ENCODE results near the gene SLC27A4. TPM values are rescaled to one million over a fixed set of nuclear protein-coding genes. Genes with fewer than 3 reads are reported as not detected.

SLC27A4 gene
- total RNA-seq, 2 donors from 2014 or later = 7.7 to 22.3 TPM

DNA sequence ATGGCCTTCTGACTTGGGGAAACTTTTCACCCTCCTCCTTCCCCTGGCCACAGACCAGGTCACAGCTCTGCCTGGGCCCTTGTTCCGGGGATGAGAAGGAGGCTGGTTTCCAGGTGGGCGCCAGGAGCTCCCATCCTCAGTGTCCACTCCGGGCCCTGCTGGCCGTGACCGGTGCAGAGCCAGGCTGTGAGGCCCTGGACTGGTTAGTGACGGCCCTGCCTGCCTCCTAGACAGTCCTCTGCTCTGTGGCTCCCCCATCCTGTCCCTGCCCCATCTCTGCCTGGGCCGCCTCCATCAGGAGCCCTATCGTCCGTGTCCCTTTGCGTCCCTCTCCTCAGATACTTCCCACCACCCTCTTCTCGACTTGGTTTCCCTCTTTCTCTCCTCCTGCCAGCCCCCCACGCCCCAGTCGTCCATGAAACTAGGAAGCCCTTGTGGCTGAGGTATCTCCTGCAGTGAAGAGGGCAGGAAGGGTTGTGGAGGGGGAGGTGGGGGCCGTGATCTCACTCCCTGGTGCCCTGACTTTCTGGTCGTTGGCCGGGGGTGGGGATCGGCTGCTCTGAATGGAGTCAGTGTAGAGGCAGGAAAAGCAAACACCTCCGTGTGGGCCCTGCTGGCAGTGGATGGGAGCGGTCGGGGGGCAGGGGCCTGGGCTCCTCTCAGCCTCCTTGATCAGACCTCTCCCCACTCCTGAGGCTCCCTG, 64.9 kb downstream of the SLC27A4 start:
- Mint-ChIP-seq H3K4me3 (no peak overlapping the region), H3K27me3 (peaks cover 16% of the 10 kb centered on the region), H3K4me1 (no peaks in the 10 kb centered on the region), H3K36me3 (ENCODE audit: low read depth) (no peaks in the 10 kb centered on the region), H3K27ac (no peak overlapping the region), H3K9me3 (no peaks in the 10 kb centered on the region)
- ATAC-seq (replicated peaks) = no peak

DNA sequence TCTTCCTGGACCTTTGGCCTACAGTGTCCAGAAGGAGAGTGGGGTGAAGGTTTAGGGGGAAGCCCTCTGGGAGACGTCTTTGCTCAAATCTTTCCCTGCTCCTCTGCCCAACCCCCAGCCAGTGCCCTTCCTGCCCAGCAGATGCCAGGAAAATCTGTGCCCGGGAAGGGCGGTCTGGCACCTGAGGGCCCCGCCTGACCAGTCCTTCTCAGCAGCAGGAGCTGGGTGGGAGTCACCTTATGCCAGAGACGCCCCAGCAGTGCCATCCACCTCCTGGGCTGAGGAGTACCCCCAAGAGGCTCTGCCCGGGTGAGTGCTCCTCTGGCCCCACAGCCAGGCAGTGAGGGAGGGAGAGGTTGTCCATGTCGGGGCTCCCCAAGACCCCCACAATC, 65.4 kb downstream of the SLC27A4 start:
- ATAC-seq (replicated peaks) = no peak
- H3K4me1 Mint-ChIP-seq = no peaks in the 10 kb centered on the region
- peaks cover 16% of the 10 kb centered on the region for H3K27me3 Mint-ChIP-seq
- H3K9me3 Mint-ChIP-seq = no peaks in the 10 kb centered on the region
- H3K36me3 Mint-ChIP-seq (ENCODE audit: low read depth) = no peaks in the 10 kb centered on the region
- H3K4me3 Mint-ChIP-seq = no peak overlapping the region
- no peak overlapping the region for H3K27ac Mint-ChIP-seq

DNA sequence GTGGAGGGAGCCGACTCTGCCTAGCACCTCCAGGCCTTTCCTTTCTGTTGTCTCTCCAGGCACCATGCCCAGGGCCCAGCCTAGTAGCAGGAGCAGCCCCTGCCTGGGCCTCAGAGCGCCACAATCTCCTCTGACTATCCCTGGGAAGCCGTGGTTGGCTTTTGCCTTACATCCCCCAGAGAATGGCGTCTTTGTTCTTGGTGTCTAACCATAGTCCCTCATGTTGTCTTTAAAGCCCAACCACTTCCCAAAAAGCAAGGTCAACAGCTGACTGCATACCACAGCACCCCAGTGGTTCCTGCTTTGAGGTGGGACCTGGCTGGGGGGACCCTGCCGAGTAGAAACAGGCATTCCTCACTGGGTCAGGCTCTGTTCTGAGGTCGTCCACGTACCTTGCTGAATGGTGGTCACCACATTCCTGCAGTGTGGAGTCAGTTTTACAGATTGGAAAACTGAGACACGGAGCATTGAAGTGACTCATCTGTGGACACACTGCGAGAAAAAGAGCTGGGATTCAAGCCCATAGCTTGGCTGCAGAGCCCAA, 66.6 kb downstream of the SLC27A4 start:
- no peak for ATAC-seq (replicated peaks)
- H3K36me3 Mint-ChIP-seq (ENCODE audit: low read depth) = no peaks in the 10 kb centered on the region
- H3K9me3 Mint-ChIP-seq = no peaks in the 10 kb centered on the region
- no peaks in the 10 kb centered on the region for H3K4me1 Mint-ChIP-seq
- H3K4me3 Mint-ChIP-seq = no peak overlapping the region
- H3K27me3 Mint-ChIP-seq = peaks cover 22% of the 10 kb centered on the region
- H3K27ac Mint-ChIP-seq = peak overlapping the region; percentile 43

DNA sequence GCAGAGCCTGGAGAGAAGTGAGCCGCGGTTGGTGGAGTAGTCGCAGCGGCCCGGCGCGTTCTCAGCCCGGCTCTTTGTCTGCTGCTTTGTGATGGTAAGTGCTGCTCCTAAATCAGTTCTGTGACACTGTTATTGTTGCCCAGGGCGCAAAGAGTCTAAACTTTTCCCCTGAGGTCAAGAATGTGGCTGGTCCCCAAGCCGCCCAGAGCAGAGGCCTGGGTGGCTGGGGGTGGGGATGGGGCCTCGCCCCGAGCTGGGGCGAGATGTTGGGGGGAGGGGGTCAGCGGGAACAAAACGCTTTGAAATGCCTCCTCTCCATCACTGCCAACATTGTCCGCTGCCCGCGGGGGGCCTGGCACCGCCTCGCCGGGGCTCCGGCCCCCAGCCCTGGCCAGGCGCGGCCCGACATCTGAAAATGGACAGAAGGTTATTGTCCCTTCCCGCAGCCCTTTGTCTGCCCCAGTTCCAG, 68.7 kb downstream of the SLC27A4 start:
- Mint-ChIP-seq H3K4me1 (no peaks in the 10 kb centered on the region), H3K9me3 (no peaks in the 10 kb centered on the region), H3K36me3 (ENCODE audit: low read depth) (no peaks in the 10 kb centered on the region), H3K27ac (no peak overlapping the region), H3K27me3 (peaks cover 22% of the 10 kb centered on the region), H3K4me3 (no peak overlapping the region)
- no peak for ATAC-seq (replicated peaks)

- no peaks in the 10 kb centered on the region for H3K4me1 Mint-ChIP-seq
- no peak overlapping the region for H3K27ac Mint-ChIP-seq
- no peak for ATAC-seq (replicated peaks)
- no peak overlapping the region for H3K4me3 Mint-ChIP-seq
- H3K36me3 Mint-ChIP-seq (ENCODE audit: low read depth) = no peaks in the 10 kb centered on the region
- peaks cover 25% of the 10 kb centered on the region for H3K27me3 Mint-ChIP-seq
- H3K9me3 Mint-ChIP-seq = no peaks in the 10 kb centered on the region
Observed at GRCh38 chr9:128409450-128409849, 69.1 kb downstream of the SLC27A4 start.

- Mint-ChIP-seq H3K4me1 (no peaks in the 10 kb centered on the region), H3K4me3 (no peak overlapping the region), H3K27me3 (peaks cover 29% of the 10 kb centered on the region), H3K36me3 (ENCODE audit: low read depth) (no peaks in the 10 kb centered on the region), H3K9me3 (no peaks in the 10 kb centered on the region), H3K27ac (no peak overlapping the region)
- no peak for ATAC-seq (replicated peaks)
Observed at GRCh38 chr9:128409978-128410377, 69.7 kb downstream of the SLC27A4 start.

Other genes starting within 250 kb of the SLC27A4 start
- gene PTGES2, start 212.8 kb upstream of the SLC27A4 start, total RNA-seq = 10 to 100 TPM; 15.3 to 32.3 TPM
- gene LCN2, start 191.1 kb upstream of the SLC27A4 start, total RNA-seq = not detected
- 10 to 100 TPM; 65.7 to 71.9 TPM for gene BBLN, start 180.3 kb upstream of the SLC27A4 start, total RNA-seq
- 100 to 1,000 TPM; 113 to 123 TPM for gene CIZ1, start 149.0 kb upstream of the SLC27A4 start, total RNA-seq
- gene DNM1, start 137.1 kb upstream of the SLC27A4 start, total RNA-seq = 1 to 10 TPM in 1 of 2 donors, under 1 TPM in 1; 0.84 to 9.2 TPM
- gene GOLGA2, start 64.5 kb upstream of the SLC27A4 start, total RNA-seq = 10 to 100 TPM; 31.2 to 60.0 TPM
- 10 to 100 TPM; 12.1 to 14.9 TPM for gene SWI5, start 64.3 kb upstream of the SLC27A4 start, total RNA-seq
- gene TRUB2, start 18.1 kb upstream of the SLC27A4 start, total RNA-seq = 10 to 100 TPM; 22.6 to 35.2 TPM
- gene COQ4, start 17.7 kb upstream of the SLC27A4 start, total RNA-seq = 10 to 100 TPM; 30.8 to 44.4 TPM
- gene URM1, start 30.8 kb downstream of the SLC27A4 start, total RNA-seq = 10 to 100 TPM; 41.4 to 83.5 TPM
- gene CERCAM, start 80.3 kb downstream of the SLC27A4 start, total RNA-seq = 1 to 10 TPM in 1 of 2 donors, under 1 TPM in 1; 0.56 to 1.7 TPM
- gene ODF2, start 115.5 kb downstream of the SLC27A4 start, total RNA-seq = 10 to 100 TPM; 49.4 to 66.2 TPM
- gene GLE1, start 164.2 kb downstream of the SLC27A4 start, total RNA-seq = 10 to 100 TPM; 53.6 TPM
- 100 to 1,000 TPM; 294 to 337 TPM for gene SPTAN1, start 212.1 kb downstream of the SLC27A4 start, total RNA-seq

Data from activated T-helper 17 cell treated with anti-CD3 and anti-CD28 coated beads, Interleukin-2, amount 50 U/mL, for 72 hours (primary cell).